GM18861 (cell line): ENCODE results near the gene CFAP74.

Experiments used
- ATAC-seq: cut with Tn5 transposase; IDR thresholded peaks from one replicate; pipeline ENCODE4 v1.9.1; 2021; ENCODE audit not compliant: unreplicated experiment

Gene CFAP74

DNA sequence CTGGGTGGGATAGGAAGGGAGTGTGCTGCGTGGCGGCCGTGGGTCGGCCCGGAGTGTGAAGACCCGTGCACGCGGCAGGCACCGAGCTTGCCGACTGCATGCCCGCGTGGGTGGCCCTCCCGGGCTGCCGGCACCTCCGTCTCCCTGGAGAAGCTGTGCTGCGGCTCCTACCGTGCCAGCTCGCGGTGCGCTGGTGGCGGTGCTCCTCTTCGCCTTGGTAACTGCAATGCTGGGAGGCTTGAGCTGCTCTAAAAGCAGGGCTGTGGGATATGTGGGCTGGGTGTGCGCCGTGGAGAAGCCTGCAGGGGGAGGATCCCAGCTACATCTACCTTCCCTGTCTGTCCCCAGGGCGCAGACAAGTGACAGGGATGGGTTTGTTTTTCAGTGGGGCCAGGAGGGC is 18.0 kb upstream of the CFAP74 start:
- ATAC-seq, result no peak

GRCh38 chr1:2020310-2020655 is 16.7 kb upstream of the CFAP74 start:
- no peak for ATAC-seq

- no peak for ATAC-seq
These were observed 16.2 kb upstream of the CFAP74 start for GRCh38 chr1:2019571-2020309.

- ATAC-seq, result no peak
These were observed 15.6 kb upstream of the CFAP74 start, which contains the start of gene GABRD for GRCh38 chr1:2019172-2019543. TSS of gene GABRD (plus strand) at chr1:2019345. CDS start at chr1:2019424, 79 bp downstream.

DNA sequence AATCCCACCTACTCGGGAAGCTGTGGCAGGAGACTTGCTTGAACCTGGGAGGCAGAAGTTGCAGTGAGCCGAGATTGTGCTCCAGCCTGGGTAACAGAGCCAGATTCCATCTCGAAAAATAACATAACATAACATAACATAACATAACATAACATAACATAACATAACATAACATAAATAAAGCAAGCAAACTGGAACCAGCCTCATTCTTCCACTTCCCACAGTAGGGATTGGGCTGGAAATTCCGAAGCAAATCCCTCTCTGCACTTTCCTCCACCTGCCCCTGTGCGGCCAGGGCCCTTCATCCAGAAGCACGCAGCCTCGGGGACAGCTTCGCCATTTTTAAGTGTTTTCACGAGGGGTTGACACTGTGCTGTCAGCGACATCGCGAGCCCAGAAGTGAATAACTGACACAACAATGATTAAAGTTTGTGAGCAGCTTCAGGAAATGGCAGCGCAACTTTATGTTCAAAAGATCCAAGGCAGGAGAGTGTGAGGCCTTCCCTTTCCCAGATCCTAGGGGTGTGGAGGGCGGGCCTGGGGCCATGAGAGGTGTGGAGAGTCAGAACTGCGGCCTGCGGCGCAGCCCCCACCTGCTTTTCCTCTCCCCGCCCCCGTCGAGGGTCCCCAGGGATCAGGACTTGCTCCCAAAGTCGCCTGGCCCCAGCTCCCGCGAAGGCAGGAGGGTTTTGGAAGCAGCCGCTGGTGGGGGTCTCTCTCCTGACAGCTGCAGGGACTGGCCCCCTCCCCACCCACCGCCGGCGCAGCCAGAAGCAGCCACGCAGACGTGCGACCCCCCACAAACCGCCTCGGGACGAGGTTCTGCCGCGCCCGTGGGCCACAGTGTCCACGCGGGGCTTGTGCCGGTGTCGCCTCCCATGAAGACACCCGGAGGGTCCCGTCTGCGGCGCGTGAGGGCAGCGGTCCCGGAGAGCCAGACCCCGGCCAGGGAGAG is 14.9 kb upstream of the CFAP74 start:
- ATAC-seq, result no peak

DNA sequence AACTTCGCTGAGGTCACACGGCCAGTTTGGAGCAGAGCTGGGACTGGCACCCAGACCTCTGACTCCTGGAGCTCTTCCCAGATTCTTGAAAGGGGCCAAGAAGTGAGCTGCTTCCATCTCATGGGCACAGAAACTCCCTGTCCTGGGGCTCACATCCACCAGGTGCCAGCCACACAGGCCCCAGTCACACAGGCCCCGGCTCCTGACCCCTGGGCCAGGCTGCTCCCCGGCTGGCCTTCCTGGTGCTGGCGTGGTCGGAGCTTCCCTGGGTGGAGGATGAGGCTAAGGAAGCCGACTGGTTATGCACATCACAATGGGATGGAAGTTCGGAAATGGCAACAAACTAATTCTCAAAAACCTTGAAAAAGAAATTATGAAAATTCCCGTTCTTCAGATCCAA is 12.5 kb upstream of the CFAP74 start:
- no peak for ATAC-seq

GRCh38 chr1:2014741-2015735 is 11.5 kb upstream of the CFAP74 start:
- no peak for ATAC-seq

GRCh38 chr1:2014181-2014580 is 10.6 kb upstream of the CFAP74 start:
- ATAC-seq, result no peak

DNA sequence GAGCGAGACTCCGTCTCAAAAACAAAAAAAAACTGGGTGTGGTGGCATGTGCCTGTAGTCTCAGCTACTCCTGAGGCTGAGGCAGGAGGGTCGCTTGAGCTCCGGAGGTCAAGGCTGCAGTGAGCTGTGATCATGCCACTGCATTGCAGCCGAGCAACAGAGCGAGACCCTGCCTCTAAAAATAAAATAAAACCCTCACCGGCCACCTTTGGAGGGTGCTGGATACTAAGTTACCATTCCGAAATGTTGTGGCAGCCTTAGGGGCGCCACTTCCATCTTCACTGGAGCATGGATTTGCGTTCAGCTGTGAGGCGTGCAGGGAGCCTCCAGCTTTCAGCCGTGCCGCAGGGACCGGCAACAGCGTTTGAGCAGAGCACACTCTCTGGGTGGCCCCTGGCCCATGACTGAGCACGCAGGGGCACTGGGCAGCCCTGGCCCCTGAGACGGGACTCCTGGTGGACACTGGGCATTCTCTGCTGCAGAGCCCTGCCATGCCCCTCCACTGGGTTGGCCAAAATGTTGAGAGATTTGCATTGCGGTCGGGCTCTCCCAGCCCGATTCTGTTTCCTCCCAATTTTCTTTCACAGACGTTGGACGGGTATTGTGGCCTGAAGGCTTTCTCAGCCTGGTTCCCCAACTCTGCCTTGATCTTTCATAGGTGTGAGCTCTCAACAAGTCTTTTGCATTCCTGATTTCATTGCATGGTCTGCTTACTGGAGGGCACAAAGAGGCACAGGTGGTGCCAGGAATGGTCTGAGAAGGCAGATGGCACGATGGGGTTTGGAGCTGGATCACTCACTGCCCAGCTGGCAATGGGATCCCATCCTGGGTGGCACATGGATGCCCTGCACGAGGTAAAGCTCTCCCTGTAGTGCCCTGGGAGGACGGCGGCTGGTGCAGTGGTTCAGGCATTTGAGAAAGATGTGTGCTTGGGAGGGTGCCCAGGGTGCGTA is 5.8 kb upstream of the CFAP74 start:
- ATAC-seq, result no peak

DNA sequence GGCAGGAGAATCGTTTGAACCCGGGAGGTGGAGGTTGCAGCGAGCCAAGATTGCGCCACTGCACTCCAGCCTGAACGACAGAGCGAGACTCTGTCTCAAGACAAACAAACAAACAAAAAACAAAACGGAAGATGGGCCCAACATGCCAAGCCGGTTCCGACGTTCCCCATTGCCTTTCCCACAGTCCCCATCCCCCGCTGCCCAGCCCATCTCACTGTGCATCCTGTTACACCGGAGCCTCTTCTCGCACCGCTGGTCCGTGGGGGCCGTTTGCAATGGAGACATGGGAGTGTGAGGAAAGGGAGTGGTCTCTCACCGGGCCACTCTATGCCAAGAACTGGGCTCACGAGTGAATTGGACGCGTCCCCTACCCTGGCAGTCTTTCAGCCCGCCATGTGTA is 1.3 kb upstream of the CFAP74 start:
- ATAC-seq, result no peak

DNA sequence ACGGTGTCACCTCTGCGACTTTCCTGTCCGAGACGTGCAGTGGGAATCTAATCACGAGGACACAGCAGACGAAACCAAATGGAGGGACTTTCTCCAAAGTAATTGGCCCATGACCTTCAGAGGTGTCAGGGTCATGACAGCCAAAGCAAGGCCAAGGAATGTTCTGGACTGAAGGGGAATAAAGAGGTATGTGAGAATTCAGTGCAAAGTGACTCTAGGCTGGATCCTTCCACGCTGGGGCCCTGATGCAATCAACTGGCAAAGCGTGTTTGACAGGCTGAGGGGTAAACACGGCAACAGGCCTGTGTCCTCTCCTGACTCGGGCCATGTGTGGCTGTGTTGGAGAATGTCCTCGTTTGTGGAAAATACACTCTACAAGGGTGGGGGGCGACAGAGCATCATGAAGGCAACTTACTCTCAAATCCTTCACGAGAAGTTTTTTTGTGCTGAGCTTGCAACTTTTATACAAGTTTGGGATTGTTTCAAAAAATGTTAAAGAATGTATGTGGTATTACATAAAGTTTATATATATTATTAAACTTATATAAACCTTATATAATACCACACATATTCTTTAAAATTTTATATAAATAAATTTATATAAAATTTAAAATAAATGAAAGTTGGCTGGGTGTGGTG is 1.7 kb downstream of the CFAP74 start:
- no peak for ATAC-seq

GRCh38 chr1:2000850-2001249 is 2.7 kb downstream of the CFAP74 start:
- no peak for ATAC-seq

DNA sequence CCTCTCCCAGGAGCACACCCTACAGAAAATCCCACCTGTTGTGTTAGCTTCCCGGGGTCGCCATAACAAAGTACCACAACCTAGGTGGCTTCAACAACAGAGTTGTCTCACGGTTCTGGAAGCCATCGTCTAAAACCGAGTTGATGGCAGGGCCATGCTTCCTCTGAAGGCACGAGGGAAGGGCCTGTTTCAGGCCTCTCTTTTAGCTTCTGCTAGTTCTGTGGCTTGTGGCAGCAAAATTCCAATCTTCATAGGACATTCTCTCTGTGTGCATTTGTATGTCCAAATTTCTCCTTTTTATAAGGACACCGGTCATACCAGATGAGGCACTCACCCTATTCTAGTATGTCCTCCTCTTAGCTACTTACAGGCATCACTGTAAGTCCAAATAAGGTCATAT is 3.2 kb downstream of the CFAP74 start:
- no peak for ATAC-seq

DNA sequence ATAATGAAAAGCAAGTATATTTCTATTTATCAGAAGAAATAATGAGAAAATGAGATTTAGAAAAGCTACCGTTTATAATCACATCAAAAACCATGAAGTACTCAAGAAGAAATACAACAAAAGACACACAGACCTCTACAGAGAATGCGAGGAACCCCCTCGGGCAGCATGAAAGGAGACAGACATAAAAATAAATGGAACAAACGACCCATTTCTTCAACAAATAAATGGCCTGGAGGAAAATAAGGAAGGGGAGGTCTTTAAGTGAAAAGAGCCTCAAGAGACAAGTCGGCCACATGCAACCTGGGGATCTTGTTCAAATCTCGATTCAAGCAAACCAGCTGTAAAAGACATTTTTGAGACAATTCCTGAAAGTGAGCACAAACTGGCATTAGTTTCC is 6.0 kb downstream of the CFAP74 start:
- no peak for ATAC-seq

GRCh38 chr1:1996207-1996651 is 7.4 kb downstream of the CFAP74 start:
- no peak for ATAC-seq

DNA sequence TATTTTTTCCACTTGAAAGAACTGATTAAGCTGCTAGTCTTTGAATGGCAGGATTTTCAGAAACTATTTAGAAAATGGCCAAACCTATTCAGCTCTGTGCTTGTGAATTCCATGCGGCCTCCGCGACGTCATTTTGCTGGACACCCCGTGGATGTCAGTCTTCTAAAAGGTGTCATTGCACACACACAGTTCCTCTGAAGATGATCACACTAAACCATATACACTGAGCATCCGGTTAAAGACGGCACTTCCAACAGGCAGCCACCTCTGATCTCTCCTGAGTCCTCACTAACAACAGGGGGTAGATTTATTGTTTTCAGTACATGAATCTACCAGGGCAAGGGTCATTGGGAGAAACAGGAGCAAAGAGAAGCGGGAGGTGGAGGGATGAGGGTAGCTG is 9.1 kb downstream of the CFAP74 start:
- ATAC-seq, result no peak

DNA sequence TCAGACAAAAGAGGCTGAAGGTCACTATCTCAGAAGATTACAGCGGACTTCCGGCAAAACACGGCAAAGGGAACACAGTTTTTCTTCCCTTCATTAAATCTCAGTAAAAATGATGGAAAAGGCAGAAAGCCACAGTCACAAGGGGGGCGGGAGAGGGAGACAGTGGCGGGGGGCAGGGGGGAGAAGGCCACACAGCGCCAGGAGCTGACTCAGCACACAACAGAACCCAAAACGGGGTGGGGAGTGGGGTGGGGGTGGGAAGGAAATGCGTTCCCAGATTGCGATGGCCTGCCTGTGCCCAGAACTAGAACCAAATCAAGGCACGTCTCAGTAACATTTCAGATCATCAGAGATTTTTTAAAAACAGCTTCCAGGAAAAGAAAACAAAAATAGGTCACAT is 13.4 kb downstream of the CFAP74 start:
- no peak for ATAC-seq

DNA sequence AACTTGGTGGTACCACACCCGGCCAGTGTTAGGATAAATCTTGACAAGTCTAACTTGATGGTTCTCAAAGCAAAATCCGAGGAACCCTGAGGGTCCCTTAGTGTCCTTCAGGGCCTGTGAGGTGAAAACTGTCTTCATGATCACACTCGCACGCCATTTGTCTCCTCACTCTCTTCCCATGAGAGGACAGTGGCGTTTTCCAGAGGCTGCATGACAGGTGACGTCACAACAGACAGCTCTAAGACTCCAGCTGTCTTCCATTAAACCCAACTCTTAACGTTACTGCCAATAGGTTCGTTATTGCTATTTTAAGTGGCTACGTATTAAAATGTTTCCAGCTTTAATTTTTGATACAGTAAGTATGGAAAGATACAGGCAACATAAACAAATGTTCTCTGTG is 13.8 kb downstream of the CFAP74 start:
- no peak for ATAC-seq

GRCh38 chr1:1989102-1989542 is 14.5 kb downstream of the CFAP74 start:
- no peak for ATAC-seq
